Stimulated activated CD4-positive, alpha-beta T cell treated with anti-CD3 and anti-CD28 coated beads, Interleukin-1b, Interleukin-23, amount 100 ng/mL, for 24 hours (primary cell): ENCODE measurements around the gene KCNMA1.

Source experiments
- DNase-seq, 4 experiments: peaks; one replicate each; pipeline ENCODE4 v3.0.0-alpha.2; 2020; ENCODE audit warnings: low read depth in 4 of 4, low spot score in 1 of 4

KCNMA1 gene

DNA sequence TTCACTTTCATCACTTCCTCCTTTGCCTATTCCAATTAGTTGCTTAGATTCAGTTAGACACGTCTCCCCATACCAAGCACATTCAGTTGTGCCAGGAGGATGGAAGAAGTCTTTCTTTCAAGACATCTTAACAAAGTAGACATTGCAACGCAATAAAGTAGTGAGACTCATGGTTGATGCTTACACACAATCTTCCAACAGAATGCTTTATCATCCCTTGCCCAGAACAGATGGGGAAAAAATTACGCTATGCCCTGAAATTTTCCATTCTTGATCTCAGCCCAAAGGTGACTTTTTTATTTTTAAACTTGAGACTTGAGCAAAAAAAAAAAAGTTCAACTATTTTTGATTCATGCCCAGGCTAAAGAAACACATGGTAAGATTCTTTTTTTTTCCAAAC is 74.9 kb downstream of the KCNMA1 start:
- no peak for DNase-seq

- no peak for DNase-seq
Measured at GRCh38 chr10:77561991-77562390, 75.6 kb downstream of the KCNMA1 start.

- no peak for DNase-seq
Measured at GRCh38 chr10:77560471-77560870, 77.1 kb downstream of the KCNMA1 start.

GRCh38 chr10:77560052-77560451 is 77.6 kb downstream of the KCNMA1 start:
- no peak for DNase-seq

- no peak for DNase-seq
Measured at GRCh38 chr10:77556990-77557601, 80.5 kb downstream of the KCNMA1 start.

- DNase-seq, result no peak
Measured at GRCh38 chr10:77555591-77556212, 81.9 kb downstream of the KCNMA1 start.

GRCh38 chr10:77554996-77555397 is 82.6 kb downstream of the KCNMA1 start:
- no peak for DNase-seq

DNA sequence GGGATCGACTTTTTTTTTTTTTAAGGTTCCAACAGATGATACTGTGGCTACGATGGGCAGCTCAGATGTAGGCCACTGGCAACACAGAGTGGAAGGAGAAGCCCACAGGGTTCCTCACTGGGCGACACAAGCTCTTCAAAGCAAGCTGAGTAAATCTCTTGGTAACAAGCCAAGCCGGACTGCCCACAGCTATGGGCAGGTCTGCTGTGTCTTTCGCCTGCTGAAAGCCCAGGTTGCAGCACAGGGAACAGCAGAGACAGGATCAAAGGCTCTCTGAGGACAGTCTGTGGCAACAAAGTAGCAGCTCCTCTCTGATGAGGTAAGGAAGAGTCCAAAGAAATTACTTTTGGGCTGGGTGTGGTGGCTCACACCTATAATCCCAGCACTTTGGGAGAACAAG is 83.6 kb downstream of the KCNMA1 start:
- no peak for DNase-seq

- DNase-seq, result no peak
Measured at GRCh38 chr10:77553311-77553710, 84.3 kb downstream of the KCNMA1 start.

DNA sequence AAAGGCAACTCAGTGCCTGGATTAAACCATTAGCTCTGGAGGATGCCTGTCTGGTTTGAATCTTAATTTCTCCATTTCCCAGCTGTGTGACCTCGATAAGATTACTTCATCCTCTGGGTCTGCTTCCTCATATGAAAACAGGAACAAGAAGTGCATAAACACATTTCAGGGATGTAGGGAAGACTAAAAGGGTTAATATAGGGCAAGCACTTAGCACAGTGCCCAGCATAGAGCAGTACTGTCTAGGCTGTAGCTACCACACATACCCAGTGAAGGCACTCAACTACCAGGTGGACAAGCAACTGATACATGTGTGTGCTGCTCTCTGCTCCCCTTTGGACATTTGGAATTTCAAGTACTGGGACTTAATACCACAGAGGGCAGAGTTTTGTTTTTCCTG is 85.4 kb downstream of the KCNMA1 start:
- no peak for DNase-seq

GRCh38 chr10:77550378-77550777 is 87.2 kb downstream of the KCNMA1 start:
- no peak for DNase-seq

DNA sequence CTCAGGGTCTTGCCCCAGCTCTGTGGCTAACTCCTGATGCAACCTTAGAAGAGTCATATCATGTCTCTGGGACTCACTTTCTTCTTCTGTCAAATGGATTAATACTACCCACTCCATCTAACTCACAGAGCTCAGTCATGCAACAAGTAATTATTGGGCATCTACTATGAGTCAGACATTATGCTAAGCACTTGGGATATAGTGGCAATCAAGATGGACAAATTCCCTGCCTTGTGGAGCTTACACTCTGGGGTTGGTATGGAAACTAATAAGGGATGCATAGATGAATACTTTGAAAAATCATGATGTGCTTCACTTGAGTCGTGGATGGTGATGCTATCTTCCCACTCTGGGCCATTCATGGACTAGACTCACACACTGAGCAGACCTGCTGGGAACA is 88.9 kb downstream of the KCNMA1 start:
- DNase-seq, result no peak

DNA sequence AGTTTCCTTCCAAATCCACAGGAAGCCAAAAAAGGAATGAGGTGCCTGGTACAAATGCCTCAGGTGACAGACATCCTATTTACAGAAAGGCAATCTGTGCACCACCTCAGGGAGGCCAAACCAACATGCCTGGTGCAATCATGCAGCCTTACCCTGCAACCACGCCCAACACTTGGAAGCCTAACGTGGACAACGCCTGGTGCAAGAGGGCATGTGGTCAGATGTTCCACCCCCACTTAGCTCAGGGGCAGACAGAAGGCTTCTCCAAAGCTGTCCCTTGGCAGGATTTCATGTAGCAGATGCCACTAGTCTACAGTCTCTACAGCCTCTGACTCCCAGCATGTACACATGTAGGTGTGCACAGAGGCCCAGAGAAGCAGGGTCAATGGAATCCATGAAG is 89.5 kb downstream of the KCNMA1 start:
- no peak for DNase-seq

GRCh38 chr10:77547307-77548050 is 90.1 kb downstream of the KCNMA1 start:
- DNase-seq, result no peak

DNA sequence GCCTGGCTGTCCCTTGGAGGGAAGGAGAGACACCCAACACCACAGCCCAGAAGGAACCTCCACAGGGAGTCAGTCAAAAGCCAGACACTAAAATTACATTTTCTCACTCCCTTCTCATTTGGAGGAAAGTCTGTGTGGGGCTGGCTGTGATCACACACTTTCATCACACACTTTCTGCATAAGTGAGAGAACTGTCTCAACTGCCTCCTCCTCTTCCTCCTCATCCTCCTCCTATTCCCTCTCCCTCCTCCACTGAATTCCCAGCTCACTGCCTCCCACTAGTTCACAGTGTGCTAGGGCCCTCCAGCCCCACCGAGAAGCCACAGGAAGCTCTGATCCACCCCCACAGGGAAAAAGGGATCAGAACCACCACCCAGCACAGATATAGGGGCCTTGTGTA is 91.6 kb downstream of the KCNMA1 start:
- no peak for DNase-seq

GRCh38 chr10:77545585-77545984 is 92.0 kb downstream of the KCNMA1 start:
- no peak for DNase-seq

GRCh38 chr10:77544617-77545016 is 93.0 kb downstream of the KCNMA1 start:
- DNase-seq, result no peak

GRCh38 chr10:77542710-77543259 is 94.8 kb downstream of the KCNMA1 start:
- DNase-seq, result no peak

GRCh38 chr10:77541944-77542343 is 95.7 kb downstream of the KCNMA1 start:
- DNase-seq, result no peak

DNA sequence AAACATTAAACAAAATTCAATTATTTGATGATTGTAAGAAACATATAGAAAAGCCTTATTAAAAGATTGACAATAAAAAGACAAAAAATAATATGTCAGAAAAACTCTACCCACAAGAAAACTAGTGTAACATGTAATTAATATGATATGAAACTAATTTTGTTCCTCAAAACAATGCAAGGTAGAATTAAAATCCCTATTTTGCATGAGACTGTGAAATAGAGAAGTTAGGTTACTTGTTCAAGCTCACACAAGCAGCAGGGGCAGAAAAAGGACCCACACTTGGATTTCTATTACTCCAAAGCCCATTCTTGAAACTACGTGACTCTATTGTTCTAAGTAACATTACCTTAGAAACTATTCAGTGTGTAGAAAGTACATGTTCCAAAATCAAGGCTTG is 96.4 kb downstream of the KCNMA1 start:
- DNase-seq, result no peak

DNA sequence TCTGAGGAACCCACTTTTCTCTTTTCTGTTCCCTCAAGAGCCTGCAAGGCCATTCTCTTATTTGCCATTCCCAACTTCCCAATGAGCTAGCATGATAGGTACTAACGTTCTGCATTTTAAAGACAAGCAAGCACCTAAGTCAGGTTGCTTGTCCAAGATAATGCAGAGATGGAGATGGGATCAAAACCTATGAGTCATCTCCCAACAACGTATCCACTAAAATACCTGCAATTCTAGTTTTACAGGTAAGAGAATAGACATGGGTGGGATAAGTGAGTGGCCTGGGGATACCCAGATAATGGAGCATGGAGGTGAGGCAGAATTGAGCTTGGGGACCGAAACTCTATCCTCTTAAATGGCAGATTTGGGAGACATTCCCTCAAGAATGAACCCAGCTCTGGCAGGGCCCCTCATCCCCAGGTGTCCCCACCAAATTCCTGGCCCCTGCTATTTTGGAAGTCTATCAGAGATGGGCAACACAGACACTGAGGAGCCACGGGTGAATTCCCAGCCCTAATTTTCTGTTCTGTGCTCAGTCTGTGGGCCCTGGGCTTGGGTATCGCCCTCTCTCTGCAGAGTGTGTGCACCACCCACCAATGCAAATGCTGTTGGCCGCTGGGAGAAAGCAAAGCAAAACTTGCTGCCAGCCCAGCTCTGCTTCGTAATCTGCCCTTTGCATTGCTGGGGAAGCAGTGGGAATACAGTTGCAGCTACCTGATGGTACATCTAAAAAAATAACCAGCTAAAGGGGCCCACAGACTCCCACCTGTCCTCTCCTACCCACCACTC is 98.3 kb downstream of the KCNMA1 start:
- no peak for DNase-seq
